ENCODE results near the gene SGPP1. TPM values are rescaled to one million over a fixed set of nuclear protein-coding genes. Genes with fewer than 3 reads are reported as not detected.

Gene SGPP1
- polyA plus RNA-seq, 3 donors: 3.3 to 13.3 (median 7.6) TPM

- no peak for DNase-seq
- peaks cover 18 to 41% (median 31%) of the 10 kb centered on the region in 7 donors for H3K9me3 Mint-ChIP-seq
- peaks cover 17 to 37% of the 10 kb centered on the region in 2 donors for H3K9me3 ChIP-seq (replicated peaks in 1 of 2; ENCODE audit: control insufficient read depth in 1 of 2, insufficient read depth in 1 of 2, low read length in 2 of 2)
- WGBS (ENCODE audit: insufficient coverage): no CpG with 5 or more reads among the region's 2 CpGs
- no peaks in the 10 kb centered on the region for H3K4me1 ChIP-seq (ENCODE audit: control insufficient read depth in 1 of 2, insufficient read depth in 2 of 2, low read length in 2 of 2)
- no peak overlapping the region for H3K4me3 ChIP-seq (replicated peaks in 1 of 3; ENCODE audit: low read depth in 2 of 3, low read length in 3 of 3)
- no peak overlapping the region for H3K27ac Mint-ChIP-seq
- H3K9ac ChIP-seq (ENCODE audit: insufficient read depth, low read length, poor library complexity, severe bottlenecking): no peak overlapping the region
- peaks cover 3% of the 10 kb centered on the region for H3K4me1 Mint-ChIP-seq
- peaks cover 0 to 2% (median 0%) of the 10 kb centered on the region in 3 donors for H3K27me3 Mint-ChIP-seq (ENCODE audit: low read depth in 3 of 3)
- TF ChIP-seq, protein P1, sequence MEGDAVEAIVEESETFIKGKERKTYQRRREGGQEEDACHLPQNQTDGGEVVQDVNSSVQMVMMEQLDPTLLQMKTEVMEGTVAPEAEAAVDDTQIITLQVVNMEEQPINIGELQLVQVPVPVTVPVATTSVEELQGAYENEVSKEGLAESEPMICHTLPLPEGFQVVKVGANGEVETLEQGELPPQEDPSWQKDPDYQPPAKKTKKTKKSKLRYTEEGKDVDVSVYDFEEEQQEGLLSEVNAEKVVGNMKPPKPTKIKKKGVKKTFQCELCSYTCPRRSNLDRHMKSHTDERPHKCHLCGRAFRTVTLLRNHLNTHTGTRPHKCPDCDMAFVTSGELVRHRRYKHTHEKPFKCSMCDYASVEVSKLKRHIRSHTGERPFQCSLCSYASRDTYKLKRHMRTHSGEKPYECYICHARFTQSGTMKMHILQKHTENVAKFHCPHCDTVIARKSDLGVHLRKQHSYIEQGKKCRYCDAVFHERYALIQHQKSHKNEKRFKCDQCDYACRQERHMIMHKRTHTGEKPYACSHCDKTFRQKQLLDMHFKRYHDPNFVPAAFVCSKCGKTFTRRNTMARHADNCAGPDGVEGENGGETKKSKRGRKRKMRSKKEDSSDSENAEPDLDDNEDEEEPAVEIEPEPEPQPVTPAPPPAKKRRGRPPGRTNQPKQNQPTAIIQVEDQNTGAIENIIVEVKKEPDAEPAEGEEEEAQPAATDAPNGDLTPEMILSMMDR (IDR thresholded peaks at IDR 0.05): no peak
- H3K27me3 ChIP-seq (ENCODE audit: control insufficient read depth in 2 of 2, insufficient read depth in 2 of 2, low read length in 2 of 2): no peaks in the 10 kb centered on the region
- H3K36me3 ChIP-seq (replicated peaks in 1 of 2; ENCODE audit: control insufficient read depth in 1 of 2, insufficient read depth in 2 of 2, low read length in 2 of 2): no peaks in the 10 kb centered on the region
- intact Hi-C loops (cut with micrococcal nuclease): no loop called here
- H3K36me3 Mint-ChIP-seq: peaks cover 6 to 7% of the 10 kb centered on the region in 2 donors
- no peak overlapping the region for H3K4me2 ChIP-seq (replicated peaks; ENCODE audit: extremely low read depth, low read length, poor library complexity, severe bottlenecking)
- no peaks in the 10 kb centered on the region for H3K79me2 ChIP-seq (ENCODE audit: insufficient read depth, low read length)
- no peak overlapping the region for H3K4me3 Mint-ChIP-seq
- peaks cover 3% of the 10 kb centered on the region for H4K20me1 ChIP-seq (ENCODE audit: insufficient read depth, low read length)
- no peak overlapping the region for H2AFZ ChIP-seq (ENCODE audit: insufficient read depth, low read depth, low read length, poor library complexity, severe bottlenecking)
- no peak overlapping the region for H3K27ac ChIP-seq (ENCODE audit: low read depth in 1 of 2, low read length in 2 of 2)
Measured at GRCh38 chr14:63715360-63715759, 12.5 kb downstream of the SGPP1 start.

- Mint-ChIP-seq H3K27ac (peak overlapping the region in 1 of 7 donors; percentile 19), H3K36me3 (peaks cover 5 to 6% of the 10 kb centered on the region in 2 donors), H3K27me3 (ENCODE audit: low read depth in 3 of 3) (no peaks in the 10 kb centered on the region), H3K4me1 (peaks cover 3% of the 10 kb centered on the region), H3K9me3 (peaks cover 16 to 35% (median 29%) of the 10 kb centered on the region in 7 donors), H3K4me3 (no peak overlapping the region)
- H3K4me2 ChIP-seq (replicated peaks; ENCODE audit: extremely low read depth, low read length, poor library complexity, severe bottlenecking): no peak overlapping the region
- no peaks in the 10 kb centered on the region for H3K27me3 ChIP-seq (ENCODE audit: control insufficient read depth in 2 of 2, insufficient read depth in 2 of 2, low read length in 2 of 2)
- DNase-seq: no peak
- H2AFZ ChIP-seq (ENCODE audit: insufficient read depth, low read depth, low read length, poor library complexity, severe bottlenecking): no peak overlapping the region
- TF ChIP-seq, protein P1 (IDR thresholded peaks at IDR 0.05): no peak
- no peaks in the 10 kb centered on the region for H3K36me3 ChIP-seq (replicated peaks in 1 of 2; ENCODE audit: control insufficient read depth in 1 of 2, insufficient read depth in 2 of 2, low read length in 2 of 2)
- no peak overlapping the region for H3K9ac ChIP-seq (ENCODE audit: insufficient read depth, low read length, poor library complexity, severe bottlenecking)
- peaks cover 17 to 27% of the 10 kb centered on the region in 2 donors for H3K9me3 ChIP-seq (replicated peaks in 1 of 2; ENCODE audit: control insufficient read depth in 1 of 2, insufficient read depth in 1 of 2, low read length in 2 of 2)
- H3K27ac ChIP-seq (ENCODE audit: low read depth in 1 of 2, low read length in 2 of 2): no peak overlapping the region
- intact Hi-C loops (cut with micrococcal nuclease): no loop called here
- H4K20me1 ChIP-seq (ENCODE audit: insufficient read depth, low read length): peaks cover 5% of the 10 kb centered on the region
- no peak overlapping the region for H3K4me3 ChIP-seq (replicated peaks in 1 of 3; ENCODE audit: low read depth in 2 of 3, low read length in 3 of 3)
- H3K79me2 ChIP-seq (ENCODE audit: insufficient read depth, low read length): no peaks in the 10 kb centered on the region
- no peaks in the 10 kb centered on the region for H3K4me1 ChIP-seq (ENCODE audit: control insufficient read depth in 1 of 2, insufficient read depth in 2 of 2, low read length in 2 of 2)
Measured at GRCh38 chr14:63713764-63714163, 14.1 kb downstream of the SGPP1 start.

Data from CD14-positive monocyte (primary cell).